ENCODE measurements around the gene NAA25. TPM values are rescaled to one million over a fixed set of nuclear protein-coding genes. Genes with fewer than 3 reads are reported as not detected.

The NAA25 gene
- polyA plus RNA-seq, 1 experiment: 17.9 TPM

- ChIA-PET CTCF (interaction anchor here (1.2 kb wide), 2 partner anchors 22 to 47 kb away, joined by 3 to 4 read pairs; partner anchors contain the start of genes ERP29 and TMEM116), POLR2A (interaction anchor here (1.4 kb wide), 1 partner anchor 22 kb away, joined by 8 read pairs; the partner anchor contains the start of genes ERP29 and TMEM116)
- Histone ChIP-seq H3K27me3 (ENCODE audit: control insufficient read depth, insufficient read depth, low read length) (no peaks in the 10 kb centered on the region), H3K27ac (ENCODE audit: low read depth, low read length) (no peak overlapping the region), H3K9me3 (ENCODE audit: control insufficient read depth, insufficient read depth, low read length) (no peaks in the 10 kb centered on the region), H3K4me3 (ENCODE audit: low read depth, low read length) (no peak overlapping the region)
- TF ChIP-seq CTCF (IDR thresholded peaks at IDR 0.05; ENCODE audit: low read depth, low read length): no peak
- DNase-seq (ENCODE audit: low read depth, low spot score): no peak
These were observed 116.6 kb downstream of the NAA25 start for GRCh38 chr12:111991946-111992345.

- H3K4me3 ChIP-seq (ENCODE audit: low read depth, low read length): no peak overlapping the region
- CTCF ChIA-PET: interaction anchor here (1.2 kb wide), 2 partner anchors 22 to 47 kb away, joined by 3 to 4 read pairs; partner anchors contain the start of genes ERP29 and TMEM116
- DNase-seq (ENCODE audit: low read depth, low spot score): no peak
- POLR2A ChIA-PET: interaction anchor here (1.4 kb wide), 1 partner anchor 22 kb away, joined by 8 read pairs; the partner anchor contains the start of genes ERP29 and TMEM116
- no peak for TF ChIP-seq CTCF (IDR thresholded peaks at IDR 0.05; ENCODE audit: low read depth, low read length)
- H3K9me3 ChIP-seq (ENCODE audit: control insufficient read depth, insufficient read depth, low read length): no peaks in the 10 kb centered on the region
- no peaks in the 10 kb centered on the region for H3K27me3 ChIP-seq (ENCODE audit: control insufficient read depth, insufficient read depth, low read length)
- no peak overlapping the region for H3K27ac ChIP-seq (ENCODE audit: low read depth, low read length)
These were observed 117.0 kb downstream of the NAA25 start for GRCh38 chr12:111991535-111991934.

GRCh38 chr12:111984820-111985219, 123.8 kb downstream of the NAA25 start:
- Histone ChIP-seq H3K27me3 (ENCODE audit: control insufficient read depth, insufficient read depth, low read length) (no peaks in the 10 kb centered on the region), H3K9me3 (ENCODE audit: control insufficient read depth, insufficient read depth, low read length) (no peaks in the 10 kb centered on the region), H3K27ac (ENCODE audit: low read depth, low read length) (no peak overlapping the region), H3K4me3 (ENCODE audit: low read depth, low read length) (no peak overlapping the region)
- ChIA-PET CTCF (no interaction called here), POLR2A (no interaction called here)
- DNase-seq (ENCODE audit: low read depth, low spot score): no peak
- no peak for TF ChIP-seq CTCF (IDR thresholded peaks at IDR 0.05; ENCODE audit: low read depth, low read length)

- TF ChIP-seq CTCF (IDR thresholded peaks at IDR 0.05; ENCODE audit: low read depth, low read length): no peak
- Histone ChIP-seq H3K27me3 (ENCODE audit: control insufficient read depth, insufficient read depth, low read length) (no peaks in the 10 kb centered on the region), H3K4me3 (ENCODE audit: low read depth, low read length) (no peak overlapping the region), H3K9me3 (ENCODE audit: control insufficient read depth, insufficient read depth, low read length) (no peaks in the 10 kb centered on the region), H3K27ac (ENCODE audit: low read depth, low read length) (no peak overlapping the region)
- DNase-seq (ENCODE audit: low read depth, low spot score): no peak
- ChIA-PET CTCF (interaction anchor here (0.7 kb wide), 1 partner anchor 20 kb away, joined by 3 read pairs; no protein-coding TSS in a partner anchor), POLR2A (no interaction called here)
These were observed 126.6 kb downstream of the NAA25 start for GRCh38 chr12:111981987-111982386.

- POLR2A ChIA-PET: no interaction called here
- TF ChIP-seq CTCF (IDR thresholded peaks at IDR 0.05; ENCODE audit: low read depth, low read length): no peak
These were observed 128.0 kb downstream of the NAA25 start for GRCh38 chr12:111980598-111980997.

More at GRCh38 chr12:111980598-111980997, 128.0 kb downstream of the NAA25 start:
- Histone ChIP-seq H3K27me3 (ENCODE audit: control insufficient read depth, insufficient read depth, low read length) (no peaks in the 10 kb centered on the region), H3K27ac (ENCODE audit: low read depth, low read length) (no peak overlapping the region), H3K9me3 (ENCODE audit: control insufficient read depth, insufficient read depth, low read length) (no peaks in the 10 kb centered on the region), H3K4me3 (ENCODE audit: low read depth, low read length) (no peak overlapping the region)
- no peak for DNase-seq (ENCODE audit: low read depth, low spot score)
- CTCF ChIA-PET: no interaction called here
